ENCODE measurements around the gene MSLN.
"Not testable (repeated sequence)": the region's sequence is repeated elsewhere in the genome, so short reads cannot be mapped to it uniquely, and the experiment has no call there.

Gene MSLN

GRCh38 chr16:751152-752006, 9.2 kb upstream of the MSLN start:
- DNase-seq (ENCODE audit: low read depth): no peak
- Histone ChIP-seq H3K4me3 (ENCODE audit: low read length) (no peak overlapping the region), H3K27me3 (replicated peaks; ENCODE audit: control insufficient read depth, insufficient read depth, low read length) (peaks cover 32% of the 10 kb centered on the region), H3K9me3 (ENCODE audit: control insufficient read depth, low read length) (peaks cover 2% of the 10 kb centered on the region), H3K4me1 (ENCODE audit: control insufficient read depth, insufficient read depth, low read length) (peaks cover 26% of the 10 kb centered on the region), H3K36me3 (ENCODE audit: control insufficient read depth, insufficient read depth, low read length, severe bottlenecking) (no peaks in the 10 kb centered on the region), H3K9ac (ENCODE audit: low read length) (no peak overlapping the region)

DNA sequence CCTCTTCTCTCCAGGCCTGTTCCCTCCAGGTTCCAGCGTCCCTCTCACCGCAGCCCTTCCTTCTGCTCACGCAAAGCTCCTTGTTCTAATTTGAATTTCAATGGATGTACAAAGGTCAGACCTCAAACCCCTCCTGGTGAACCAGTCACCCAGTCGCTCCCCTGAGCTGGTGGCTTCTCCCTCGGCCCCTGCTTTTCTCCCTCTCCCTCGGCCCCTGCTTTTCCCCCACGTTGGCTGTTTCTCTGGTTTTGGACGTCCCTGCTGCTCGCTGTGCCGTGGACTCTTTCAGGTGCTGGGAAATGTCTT, 8.6 kb upstream of the MSLN start:
- Histone ChIP-seq H3K4me3 (ENCODE audit: low read length) (no peak overlapping the region), H3K4me1 (ENCODE audit: control insufficient read depth, insufficient read depth, low read length) (peaks cover 26% of the 10 kb centered on the region), H3K27me3 (replicated peaks; ENCODE audit: control insufficient read depth, insufficient read depth, low read length) (peaks cover 32% of the 10 kb centered on the region), H3K9ac (ENCODE audit: low read length) (peak overlapping the region; percentile 1), H3K36me3 (ENCODE audit: control insufficient read depth, insufficient read depth, low read length, severe bottlenecking) (no peaks in the 10 kb centered on the region), H3K9me3 (ENCODE audit: control insufficient read depth, low read length) (peaks cover 6% of the 10 kb centered on the region)
- DNase-seq (ENCODE audit: low read depth): no peak

GRCh38 chr16:754121-754607, 6.4 kb upstream of the MSLN start:
- H3K36me3 ChIP-seq (ENCODE audit: control insufficient read depth, insufficient read depth, low read length, severe bottlenecking); H3K9me3 ChIP-seq (ENCODE audit: control insufficient read depth, low read length); H3K9ac ChIP-seq (ENCODE audit: low read length); DNase-seq (ENCODE audit: low read depth); H3K4me3 ChIP-seq (ENCODE audit: low read length): not testable (repeated sequence)
- Histone ChIP-seq H3K4me1 (ENCODE audit: control insufficient read depth, insufficient read depth, low read length) (peaks cover 21% of the 10 kb centered on the region), H3K27me3 (replicated peaks; ENCODE audit: control insufficient read depth, insufficient read depth, low read length) (peaks cover 32% of the 10 kb centered on the region)

GRCh38 chr16:754656-755055, 5.9 kb upstream of the MSLN start:
- DNase-seq (ENCODE audit: low read depth): no peak
- Histone ChIP-seq H3K36me3 (ENCODE audit: control insufficient read depth, insufficient read depth, low read length, severe bottlenecking) (no peaks in the 10 kb centered on the region), H3K4me3 (ENCODE audit: low read length) (no peak overlapping the region), H3K9me3 (ENCODE audit: control insufficient read depth, low read length) (peaks cover 6% of the 10 kb centered on the region), H3K9ac (ENCODE audit: low read length) (no peak overlapping the region), H3K27me3 (replicated peaks; ENCODE audit: control insufficient read depth, insufficient read depth, low read length) (peaks cover 34% of the 10 kb centered on the region), H3K4me1 (ENCODE audit: control insufficient read depth, insufficient read depth, low read length) (peaks cover 19% of the 10 kb centered on the region)

DNA sequence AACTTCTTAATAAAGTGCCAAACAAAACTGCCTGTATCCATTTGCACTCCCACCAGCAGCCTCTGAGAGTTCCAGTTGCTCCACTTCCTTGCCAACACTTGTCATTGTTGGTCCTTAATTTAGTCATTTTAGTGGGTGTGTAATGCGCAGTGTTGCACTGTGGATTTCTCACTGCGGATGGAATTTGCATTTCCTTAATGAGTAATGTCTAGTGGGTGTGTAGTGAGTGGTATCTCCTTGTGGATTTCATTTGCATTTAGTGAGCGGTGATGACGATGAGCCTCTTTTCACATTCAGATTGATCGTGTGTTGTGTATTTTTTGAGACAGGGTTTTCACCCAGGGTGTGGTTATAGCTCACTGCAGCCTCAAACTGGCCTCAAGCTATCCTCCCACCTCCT, 4.1 kb upstream of the MSLN start:
- no peak for DNase-seq (ENCODE audit: low read depth)
- Histone ChIP-seq H3K9me3 (ENCODE audit: control insufficient read depth, low read length) (peaks cover 6% of the 10 kb centered on the region), H3K4me3 (ENCODE audit: low read length) (no peak overlapping the region), H3K36me3 (ENCODE audit: control insufficient read depth, insufficient read depth, low read length, severe bottlenecking) (no peaks in the 10 kb centered on the region), H3K27me3 (replicated peaks; ENCODE audit: control insufficient read depth, insufficient read depth, low read length) (peaks cover 33% of the 10 kb centered on the region), H3K4me1 (ENCODE audit: control insufficient read depth, insufficient read depth, low read length) (peaks cover 7% of the 10 kb centered on the region), H3K9ac (ENCODE audit: low read length) (no peak overlapping the region)

GRCh38 chr16:759110-759910, 1.2 kb upstream of the MSLN start:
- Histone ChIP-seq H3K36me3 (ENCODE audit: control insufficient read depth, insufficient read depth, low read length, severe bottlenecking) (no peaks in the 10 kb centered on the region), H3K4me3 (ENCODE audit: low read length) (no peak overlapping the region), H3K4me1 (ENCODE audit: control insufficient read depth, insufficient read depth, low read length) (no peaks in the 10 kb centered on the region), H3K27me3 (replicated peaks; ENCODE audit: control insufficient read depth, insufficient read depth, low read length) (peaks cover 33% of the 10 kb centered on the region), H3K9ac (ENCODE audit: low read length) (no peak overlapping the region), H3K9me3 (ENCODE audit: control insufficient read depth, low read length) (peaks cover 6% of the 10 kb centered on the region)
- no peak for DNase-seq (ENCODE audit: low read depth)

GRCh38 chr16:760065-760464, 469 bp upstream of the MSLN start:
- Histone ChIP-seq H3K9me3 (ENCODE audit: control insufficient read depth, low read length) (peaks cover 6% of the 10 kb centered on the region), H3K27me3 (replicated peaks; ENCODE audit: control insufficient read depth, insufficient read depth, low read length) (peaks cover 28% of the 10 kb centered on the region), H3K4me1 (ENCODE audit: control insufficient read depth, insufficient read depth, low read length) (no peaks in the 10 kb centered on the region), H3K9ac (ENCODE audit: low read length) (no peak overlapping the region), H3K4me3 (ENCODE audit: low read length) (no peak overlapping the region), H3K36me3 (ENCODE audit: control insufficient read depth, insufficient read depth, low read length, severe bottlenecking) (no peaks in the 10 kb centered on the region)
- DNase-seq (ENCODE audit: low read depth): no peak

- Histone ChIP-seq H3K9me3 (ENCODE audit: control insufficient read depth, low read length) (no peaks in the 10 kb centered on the region), H3K4me1 (ENCODE audit: control insufficient read depth, insufficient read depth, low read length) (no peaks in the 10 kb centered on the region), H3K9ac (ENCODE audit: low read length) (no peak overlapping the region), H3K4me3 (ENCODE audit: low read length) (no peak overlapping the region), H3K36me3 (ENCODE audit: control insufficient read depth, insufficient read depth, low read length, severe bottlenecking) (no peaks in the 10 kb centered on the region), H3K27me3 (replicated peaks; ENCODE audit: control insufficient read depth, insufficient read depth, low read length) (peaks cover 23% of the 10 kb centered on the region)
- no peak for DNase-seq (ENCODE audit: low read depth)
Observed at GRCh38 chr16:761625-762513, 1.3 kb downstream of the MSLN start.

GRCh38 chr16:762595-763268, 2.2 kb downstream of the MSLN start:
- Histone ChIP-seq H3K9me3 (ENCODE audit: control insufficient read depth, low read length) (no peaks in the 10 kb centered on the region), H3K4me3 (ENCODE audit: low read length) (no peak overlapping the region), H3K9ac (ENCODE audit: low read length) (no peak overlapping the region), H3K27me3 (replicated peaks; ENCODE audit: control insufficient read depth, insufficient read depth, low read length) (peaks cover 23% of the 10 kb centered on the region), H3K36me3 (ENCODE audit: control insufficient read depth, insufficient read depth, low read length, severe bottlenecking) (no peaks in the 10 kb centered on the region), H3K4me1 (ENCODE audit: control insufficient read depth, insufficient read depth, low read length) (no peaks in the 10 kb centered on the region)
- no peak for DNase-seq (ENCODE audit: low read depth)

DNA sequence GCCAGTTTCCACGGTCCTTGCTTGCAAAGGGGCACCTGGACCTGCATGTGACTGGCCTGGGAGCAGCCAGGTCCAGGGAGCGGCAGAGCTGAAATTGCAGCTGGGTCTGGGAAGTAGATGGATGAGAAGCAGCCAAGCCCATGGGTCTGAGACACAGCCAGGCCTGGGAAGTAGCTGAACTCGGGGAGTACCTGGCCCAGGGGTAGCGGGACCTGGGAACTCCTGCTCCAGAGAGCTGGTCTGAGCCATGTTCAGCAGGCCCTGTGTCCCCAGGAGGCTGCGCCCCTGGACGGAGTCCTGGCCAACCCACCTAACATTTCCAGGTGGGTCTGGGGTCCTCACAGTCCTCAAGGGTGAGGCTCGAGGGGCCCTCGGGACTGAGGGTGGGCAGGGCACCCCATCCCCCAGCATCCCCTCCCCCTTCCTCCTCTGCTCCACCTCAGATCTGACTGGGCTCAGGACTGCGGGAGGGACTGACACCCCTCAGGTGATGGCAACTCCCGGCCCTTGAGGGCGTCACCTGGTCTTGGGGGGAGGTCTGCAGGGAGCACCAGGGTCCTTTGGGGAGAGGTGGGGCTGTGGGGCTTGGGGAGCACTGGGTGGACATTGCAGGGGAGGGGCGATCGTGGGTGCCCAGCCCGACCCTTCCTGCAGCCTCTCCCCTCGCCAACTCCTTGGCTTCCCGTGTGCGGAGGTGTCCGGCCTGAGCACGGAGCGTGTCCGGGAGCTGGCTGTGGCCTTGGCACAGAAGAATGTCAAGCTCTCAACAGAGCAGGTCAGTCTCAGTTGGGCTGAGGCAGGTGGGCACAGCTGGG, 3.0 kb downstream of the MSLN start:
- Histone ChIP-seq H3K9ac (ENCODE audit: low read length) (no peak overlapping the region), H3K4me1 (ENCODE audit: control insufficient read depth, insufficient read depth, low read length) (no peaks in the 10 kb centered on the region), H3K4me3 (ENCODE audit: low read length) (no peak overlapping the region), H3K9me3 (ENCODE audit: control insufficient read depth, low read length) (no peaks in the 10 kb centered on the region), H3K36me3 (ENCODE audit: control insufficient read depth, insufficient read depth, low read length, severe bottlenecking) (no peaks in the 10 kb centered on the region), H3K27me3 (replicated peaks; ENCODE audit: control insufficient read depth, insufficient read depth, low read length) (peaks cover 23% of the 10 kb centered on the region)
- DNase-seq (ENCODE audit: low read depth): no peak

Data from adipocyte (in vitro differentiated cells).